SJSA1 (cell line): Measurements from ENCODE around the gene TAF1D. TPM values are rescaled to one million over a fixed set of nuclear protein-coding genes. Genes with fewer than 3 reads are reported as not detected.
"Not testable (repeated sequence)": the region's sequence is repeated elsewhere in the genome, so short reads cannot be mapped to it uniquely, and the experiment has no call there.

ENCODE experiments used
- DNase-seq, 2 experiments: peaks; one replicate each; pipeline ENCODE4 v3.0.0-alpha.2; 2015 to 2020; ENCODE audit warnings: low spot score in 2 of 2, low read depth in 1 of 2
- H3K27ac ChIP-seq: fragments of 250-450 bp; sonication (Bioruptor Pico); 2 replicates; pipeline ENCODE4 v1.5.1; 2020; ENCODE audit warnings: mild to moderate bottlenecking, moderate library complexity
- H3K27me3 ChIP-seq: fragments of 250-450 bp; sonication (Bioruptor Pico); replicated peaks from 2 replicates; pipeline ENCODE4 v1.5.1; 2020; ENCODE audit warnings: mild to moderate bottlenecking, moderate library complexity
- H3K36me3 ChIP-seq: fragments of 250-450 bp; sonication (Bioruptor Pico); 2 replicates; pipeline ENCODE4 v1.5.1; 2020; ENCODE audit warnings: mild to moderate bottlenecking
- H3K4me1 ChIP-seq: fragments of 250-450 bp; sonication (Bioruptor Pico); replicated peaks from 2 replicates; pipeline ENCODE4 v1.6.1; 2021; ENCODE audit warnings: mild to moderate bottlenecking
- H3K4me3 ChIP-seq: fragments of 250-450 bp; sonication (Bioruptor Pico); 2 replicates; pipeline ENCODE4 v1.5.1; 2020; ENCODE audit warnings: mild to moderate bottlenecking
- H3K9me3 ChIP-seq: fragments of 250-450 bp; sonication (Bioruptor Pico); replicated peaks from 2 replicates; pipeline ENCODE4 v1.5.1; 2020; ENCODE audit warnings: mild to moderate bottlenecking
- total RNA-seq: library from RNA; depleted of rRNA; stranded (reverse); fragments of >200 nt; shearing (Covaris generic); gene quantifications from 2 replicates; pipeline ENCODE4 v1.2.3, GENCODE V29; 2014; rRNA removed

TAF1D gene, protein sequence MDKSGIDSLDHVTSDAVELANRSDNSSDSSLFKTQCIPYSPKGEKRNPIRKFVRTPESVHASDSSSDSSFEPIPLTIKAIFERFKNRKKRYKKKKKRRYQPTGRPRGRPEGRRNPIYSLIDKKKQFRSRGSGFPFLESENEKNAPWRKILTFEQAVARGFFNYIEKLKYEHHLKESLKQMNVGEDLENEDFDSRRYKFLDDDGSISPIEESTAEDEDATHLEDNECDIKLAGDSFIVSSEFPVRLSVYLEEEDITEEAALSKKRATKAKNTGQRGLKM
- total RNA-seq = 72.6 and 90.6 TPM in 2 replicates

DNA sequence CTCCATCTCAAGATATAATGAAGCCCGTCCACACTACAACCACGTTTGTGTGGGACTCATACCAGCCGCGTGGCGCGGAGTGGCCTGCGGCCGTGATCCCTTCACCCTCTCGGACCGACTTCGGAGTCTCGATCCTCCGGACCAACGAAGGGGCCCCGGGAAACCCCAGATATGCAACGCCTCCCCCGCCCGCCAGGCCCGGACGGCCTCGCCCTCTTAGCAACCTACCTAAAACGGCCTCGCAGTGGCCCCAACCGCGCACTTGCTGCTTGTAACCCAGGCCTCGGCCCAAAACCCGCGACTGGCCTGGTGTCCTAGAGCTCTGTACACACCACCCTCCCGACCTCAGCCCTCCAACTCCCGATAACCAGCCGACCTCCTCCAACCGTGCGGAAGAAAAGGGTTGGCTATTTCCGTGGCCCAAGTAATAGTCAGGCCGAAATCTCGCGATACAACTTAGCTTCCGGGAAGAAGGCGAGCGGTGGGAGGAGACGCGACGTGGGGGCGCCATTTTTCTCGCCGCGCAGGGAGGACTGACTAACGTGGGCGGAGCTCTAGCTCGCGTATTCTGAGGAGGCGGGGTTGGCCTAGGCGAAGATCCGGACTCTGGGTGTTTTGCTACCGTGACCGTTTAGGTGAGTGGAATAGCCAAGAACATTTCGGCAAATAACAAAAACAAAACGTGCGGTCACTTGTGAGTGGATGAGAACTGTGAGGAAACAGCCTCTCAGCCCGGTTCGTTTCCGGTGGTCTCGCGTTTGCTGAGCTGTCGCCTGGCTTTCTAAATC lies at the start of gene TAF1D, which contains the start of gene C11orf54:
TSS of gene TAF1D (minus strand) at position 402 of the 788 bp plus-strand sequence. CDS start 2,191 bp downstream, outside the sequence.
TSS of gene C11orf54 (plus strand) at position 579 of the 788 bp plus-strand sequence. CDS start 5,722 bp downstream, outside the sequence.
- Histone ChIP-seq H3K9me3 (no peaks in the 10 kb centered on the region), H3K4me3 (peak within 1 kb of the TSS; percentile 73), H3K4me1 (peaks cover 16% of the 10 kb centered on the region; the same call in 1 of the 2 replicates), H3K36me3 (peaks cover 44% of the 10 kb centered on the region), H3K27ac (peak within 1 kb of the TSS; percentile 89), H3K27me3 (no peaks in the 10 kb centered on the region)
- DNase-seq = peak; percentile 91 to 92

DNA sequence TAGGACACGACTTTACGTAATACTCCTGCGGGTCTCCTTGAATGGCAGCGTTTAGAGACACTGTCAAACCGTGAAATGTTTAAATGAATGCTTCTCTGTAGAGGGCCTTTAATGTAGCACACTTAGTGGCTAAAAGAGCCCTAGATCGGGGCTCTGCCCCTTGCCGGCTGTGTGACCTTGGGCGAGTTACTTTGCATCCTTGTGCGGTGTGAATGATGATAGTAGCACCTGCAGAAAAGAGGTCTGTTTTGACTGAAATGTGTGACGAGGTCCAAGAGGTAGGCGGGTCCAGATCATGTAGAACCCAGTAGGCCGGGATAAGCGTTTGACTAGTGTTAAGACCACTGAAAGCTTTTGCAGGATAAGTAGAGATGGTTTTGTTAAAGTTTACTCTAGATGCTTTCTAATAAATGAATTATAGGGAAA lies 43.7 kb upstream of the TAF1D start:
- H3K27me3 ChIP-seq = no peaks in the 10 kb centered on the region
- H3K27ac ChIP-seq = peak overlapping the region; percentile 77; the same call in 1 of the 2 replicates
- H3K4me1 ChIP-seq = no peaks in the 10 kb centered on the region
- peaks cover 14% of the 10 kb centered on the region for H3K36me3 ChIP-seq
- DNase-seq = no peak
- peak overlapping the region; percentile 67 for H3K4me3 ChIP-seq
- no peaks in the 10 kb centered on the region for H3K9me3 ChIP-seq

DNA sequence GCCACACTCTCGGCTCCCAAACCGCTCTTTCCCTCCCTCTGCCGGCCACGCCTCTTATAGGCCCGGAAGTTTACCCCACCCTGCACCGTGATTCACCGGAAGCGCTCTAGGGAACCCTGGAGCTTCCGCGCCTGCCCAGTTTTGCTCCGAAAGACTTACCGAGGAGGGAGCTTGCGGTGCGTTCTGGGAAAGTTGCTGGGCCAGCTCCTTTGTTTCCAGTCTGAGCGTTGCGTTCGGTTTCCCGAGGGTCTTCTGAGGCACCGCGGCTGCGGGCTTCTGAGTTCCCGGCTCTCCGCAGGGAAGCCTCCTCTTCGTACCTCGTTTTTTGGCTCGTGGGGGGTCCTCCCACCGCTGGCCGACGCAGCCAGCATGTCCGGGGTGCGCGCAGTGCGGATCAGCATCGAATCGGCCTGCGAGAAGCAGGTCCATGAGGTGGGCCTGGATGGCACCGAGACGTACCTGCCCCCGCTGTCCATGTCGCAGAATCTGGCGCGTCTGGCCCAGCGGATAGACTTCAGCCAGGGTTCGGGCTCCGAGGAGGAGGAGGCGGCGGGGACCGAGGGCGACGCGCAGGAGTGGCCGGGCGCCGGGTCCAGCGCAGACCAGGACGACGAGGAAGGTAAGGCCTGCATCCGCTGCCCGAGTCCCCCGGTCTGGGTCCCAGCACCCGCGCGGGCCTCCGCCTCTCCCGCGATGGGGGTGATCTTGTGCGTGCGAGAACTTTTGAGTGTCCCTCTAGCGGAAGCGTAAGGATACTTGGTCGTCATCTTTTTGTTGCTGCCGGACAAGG lies 43.0 kb upstream of the TAF1D start, which contains the start of gene MED17:
TSS of gene MED17 (plus strand) at position 138 of the 790 bp plus-strand sequence. CDS start at position 370, 232 bp downstream.
- H3K9me3 ChIP-seq = no peaks in the 10 kb centered on the region
- no peaks in the 10 kb centered on the region for H3K4me1 ChIP-seq
- peak; percentile 84 to 88 for DNase-seq

DNA sequence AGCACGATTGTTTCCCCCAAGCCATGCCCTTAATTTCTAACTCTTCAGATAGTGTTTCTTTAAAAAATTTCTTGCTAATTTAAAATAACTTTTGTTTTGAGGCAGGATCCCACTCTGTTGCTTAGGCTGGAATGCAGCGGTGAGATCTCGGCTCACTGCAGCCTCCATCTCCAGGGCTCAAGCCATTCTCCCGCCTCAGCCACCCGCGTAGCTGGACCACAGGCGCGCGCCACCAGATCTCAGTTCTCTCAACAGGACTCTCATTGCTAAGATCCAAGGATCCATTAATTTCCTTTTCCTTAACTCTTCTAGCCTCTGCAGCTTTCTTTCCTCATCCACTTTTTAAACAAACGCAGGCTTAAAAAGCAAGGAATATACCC lies 42.5 kb upstream of the TAF1D start:
- peaks cover 11% of the 10 kb centered on the region for H3K36me3 ChIP-seq
- H3K4me3 ChIP-seq = peak overlapping the region; percentile 67
- H3K9me3 ChIP-seq = no peaks in the 10 kb centered on the region
- peak in 1 of 2 experiments; percentile 37 for DNase-seq
- no peaks in the 10 kb centered on the region for H3K27me3 ChIP-seq
- H3K27ac ChIP-seq = peak overlapping the region; percentile 77
- no peaks in the 10 kb centered on the region for H3K4me1 ChIP-seq

More for the DNA sequence above, 43.0 kb upstream of the TAF1D start, which contains the start of gene MED17:
- Histone ChIP-seq H3K27me3 (no peaks in the 10 kb centered on the region), H3K27ac (peak within 1 kb of the TSS; percentile 77), H3K36me3 (peaks cover 14% of the 10 kb centered on the region), H3K4me3 (peak within 1 kb of the TSS; percentile 67)

DNA sequence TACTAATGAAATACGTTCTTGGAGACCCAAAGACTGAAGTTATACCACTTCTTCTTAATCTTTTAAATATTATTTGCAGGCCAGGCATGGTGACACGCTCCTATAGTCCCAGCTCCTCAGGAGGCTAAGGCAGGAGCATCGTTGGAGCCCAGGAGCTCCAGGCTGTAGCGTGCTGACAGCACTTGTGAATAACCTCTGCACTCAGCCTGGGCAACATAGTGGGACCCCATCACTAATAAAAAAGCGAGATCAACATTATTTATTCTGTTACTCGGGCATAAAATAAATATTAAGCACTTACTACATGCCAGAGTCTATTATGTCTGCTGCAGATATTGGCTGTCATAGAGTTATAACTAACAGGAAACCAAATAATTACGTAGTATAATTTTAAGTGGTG lies 42.1 kb upstream of the TAF1D start:
- peaks cover 9% of the 10 kb centered on the region for H3K36me3 ChIP-seq
- no peaks in the 10 kb centered on the region for H3K9me3 ChIP-seq
- no peak for DNase-seq
- no peak overlapping the region for H3K27ac ChIP-seq
- no peaks in the 10 kb centered on the region for H3K4me1 ChIP-seq
- H3K4me3 ChIP-seq = peak overlapping the region; percentile 67
- no peaks in the 10 kb centered on the region for H3K27me3 ChIP-seq

DNA sequence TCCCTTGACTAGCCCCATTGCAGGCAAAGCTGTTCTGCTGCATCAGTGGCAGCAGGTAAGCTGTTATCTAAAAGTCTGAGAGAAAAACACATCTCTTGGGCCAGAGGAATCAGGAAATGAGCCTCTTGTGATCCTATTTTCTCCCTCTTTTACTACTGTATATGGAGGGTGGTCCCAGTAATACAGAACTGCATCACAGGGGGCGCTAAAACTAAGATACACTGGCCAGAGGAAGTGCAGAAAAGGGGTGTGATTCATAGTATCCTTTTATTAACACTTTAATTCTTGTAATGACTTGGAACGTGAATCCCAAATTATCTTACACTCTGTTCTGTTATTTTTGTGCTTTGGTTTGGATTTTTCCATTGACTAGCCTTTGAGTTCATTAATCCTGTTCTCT lies 34.0 kb upstream of the TAF1D start:
- Histone ChIP-seq H3K9me3 (no peaks in the 10 kb centered on the region), H3K4me3 (no peak overlapping the region), H3K36me3 (no peaks in the 10 kb centered on the region), H3K27ac (no peak overlapping the region), H3K27me3 (no peaks in the 10 kb centered on the region), H3K4me1 (no peaks in the 10 kb centered on the region)
- DNase-seq = peak in 1 of 2 experiments; percentile 1

DNA sequence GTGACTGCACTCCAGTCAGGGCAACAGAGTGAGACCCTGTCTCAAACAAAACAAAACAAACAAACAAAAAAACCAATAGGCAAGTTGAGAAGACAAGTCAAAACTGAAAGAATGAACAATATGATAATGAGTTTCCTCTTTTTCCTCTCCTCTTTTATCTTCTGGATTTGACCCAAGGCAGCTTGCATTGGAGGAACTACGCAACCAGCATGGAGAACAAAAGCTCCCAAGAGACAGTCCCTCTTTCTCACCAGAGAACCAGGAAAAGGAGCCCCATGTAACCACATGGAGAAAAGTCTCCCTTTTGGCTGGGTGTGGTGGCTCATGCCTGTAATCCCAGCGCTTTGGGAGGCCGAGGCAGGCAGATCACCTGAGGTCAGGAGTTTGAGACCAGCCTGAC lies 33.3 kb upstream of the TAF1D start:
- H3K36me3 ChIP-seq, DNase-seq, H3K9me3 ChIP-seq, H3K27me3 ChIP-seq, H3K4me3 ChIP-seq, H3K27ac ChIP-seq, H3K4me1 ChIP-seq: not testable (repeated sequence)

DNA sequence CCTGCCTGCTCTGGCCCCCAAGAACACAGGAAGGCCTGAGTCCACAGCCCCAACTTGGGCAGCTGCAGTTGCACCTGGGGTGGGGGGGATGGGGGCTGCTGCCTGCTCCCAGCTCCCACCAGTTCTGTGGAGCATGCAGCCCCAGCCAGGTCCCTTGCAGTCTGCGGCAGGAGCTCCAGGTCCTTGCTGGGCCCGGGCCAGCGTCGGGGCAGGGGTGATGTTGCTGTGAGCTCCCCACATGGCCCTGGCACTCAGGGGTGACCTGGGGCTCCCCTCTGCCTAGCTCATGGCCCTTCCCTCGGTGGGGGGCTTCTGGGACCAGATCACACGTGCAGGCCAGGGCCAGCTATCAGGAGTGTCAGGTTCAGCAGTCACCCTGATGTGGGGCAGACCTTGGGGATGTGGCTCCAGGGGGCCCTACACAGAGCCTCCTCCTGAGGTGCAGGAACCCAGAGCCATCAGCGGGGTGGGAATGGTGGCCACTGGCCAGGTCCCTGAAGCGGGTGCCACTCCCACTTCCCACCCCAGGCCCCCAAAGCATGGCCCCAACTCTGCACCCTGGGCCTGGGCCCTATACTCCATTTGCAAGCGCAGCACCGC lies 32.4 kb upstream of the TAF1D start:
- H3K27ac ChIP-seq = no peak overlapping the region
- no peaks in the 10 kb centered on the region for H3K27me3 ChIP-seq
- no peak for DNase-seq
- H3K36me3 ChIP-seq = no peaks in the 10 kb centered on the region
- no peak overlapping the region for H3K4me3 ChIP-seq
- no peaks in the 10 kb centered on the region for H3K9me3 ChIP-seq
- no peaks in the 10 kb centered on the region for H3K4me1 ChIP-seq

DNA sequence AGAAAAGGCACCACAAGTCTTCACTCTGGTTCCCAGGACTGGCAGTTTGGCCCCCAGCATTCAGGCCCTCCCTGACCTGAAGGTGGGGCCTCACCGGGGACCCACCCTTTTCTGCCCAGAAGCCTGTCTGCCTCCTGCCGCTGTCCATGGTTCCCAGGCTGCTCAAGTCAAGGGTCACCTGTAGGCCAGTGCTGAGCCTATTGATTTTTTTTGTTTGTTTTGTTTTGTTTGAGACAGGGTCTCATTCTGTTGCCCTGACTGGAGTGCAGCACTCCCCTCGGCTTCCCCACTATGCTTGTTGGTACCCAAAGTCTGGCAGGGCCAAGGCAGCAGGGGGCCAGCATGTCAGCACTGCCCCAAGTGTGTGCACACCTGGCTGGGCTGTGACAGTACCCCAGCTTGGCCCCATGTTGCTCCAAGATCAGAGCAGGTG lies 31.8 kb upstream of the TAF1D start:
- DNase-seq = no peak
- Histone ChIP-seq H3K4me3 (no peak overlapping the region), H3K27me3 (no peaks in the 10 kb centered on the region), H3K36me3 (no peaks in the 10 kb centered on the region), H3K27ac (no peak overlapping the region), H3K9me3 (no peaks in the 10 kb centered on the region), H3K4me1 (no peaks in the 10 kb centered on the region)

DNA sequence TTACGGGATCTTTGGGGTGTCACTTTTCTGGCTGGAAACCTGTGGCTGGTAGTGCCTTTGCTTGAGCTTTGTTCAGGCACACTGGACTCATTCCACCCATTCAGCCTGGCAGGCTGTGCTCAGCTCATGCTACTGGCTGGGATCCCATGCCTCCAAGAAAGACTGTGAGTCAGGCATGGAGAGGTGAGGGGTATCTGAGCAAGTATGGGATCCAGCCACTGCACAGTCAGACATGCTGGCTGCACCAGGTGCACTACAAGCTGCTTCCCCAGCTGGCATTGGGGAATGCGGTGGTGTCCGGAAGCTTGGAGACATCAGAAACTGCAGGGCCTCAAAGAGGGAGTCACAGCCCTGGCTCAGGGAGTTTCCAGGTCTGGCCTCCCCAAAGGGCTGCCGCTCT lies 30.8 kb upstream of the TAF1D start:
- Histone ChIP-seq H3K9me3 (no peaks in the 10 kb centered on the region), H3K27ac (no peak overlapping the region), H3K4me3 (no peak overlapping the region), H3K4me1 (no peaks in the 10 kb centered on the region), H3K36me3 (no peaks in the 10 kb centered on the region), H3K27me3 (no peaks in the 10 kb centered on the region)
- DNase-seq = no peak

DNA sequence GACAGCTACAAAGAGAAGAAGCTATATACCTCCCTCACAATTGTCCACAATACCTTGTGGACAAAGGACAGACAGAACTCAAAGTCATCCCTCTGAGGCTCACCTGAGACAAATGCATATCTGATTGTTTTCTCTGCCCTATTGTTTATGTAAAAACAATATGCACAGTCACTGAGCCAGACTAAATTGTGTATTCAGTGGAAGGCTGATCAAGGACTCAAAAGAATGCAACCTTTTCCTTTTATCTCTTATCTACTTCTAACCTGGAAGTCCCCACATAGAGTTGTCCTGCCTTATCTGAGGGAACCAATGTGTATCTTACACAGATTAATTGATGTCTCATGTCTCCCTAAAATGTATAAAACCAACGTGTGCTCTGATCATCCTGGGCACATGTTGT lies 28.9 kb upstream of the TAF1D start:
- Histone ChIP-seq H3K9me3 (no peaks in the 10 kb centered on the region), H3K27ac (no peak overlapping the region), H3K4me1 (no peaks in the 10 kb centered on the region), H3K27me3 (no peaks in the 10 kb centered on the region), H3K36me3 (no peaks in the 10 kb centered on the region), H3K4me3 (no peak overlapping the region)
- no peak for DNase-seq

DNA sequence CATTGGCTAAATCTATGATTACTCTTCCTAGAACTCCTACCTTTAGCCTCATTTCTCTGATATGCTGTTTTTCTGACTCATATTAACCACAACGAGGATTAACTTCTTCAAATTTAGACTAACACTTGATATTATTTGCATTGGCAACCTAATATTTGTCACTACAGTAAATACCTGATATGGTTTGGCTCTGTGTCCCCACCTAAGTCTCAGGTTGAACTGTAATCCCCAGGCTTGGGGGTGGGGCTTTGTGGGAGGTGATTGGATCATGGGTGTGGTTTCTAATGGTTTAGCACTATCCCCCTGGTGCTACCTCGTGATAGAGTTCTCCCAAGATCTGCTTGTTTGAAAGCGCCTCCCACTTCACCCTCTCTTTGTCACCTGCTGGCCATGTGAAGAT lies 25.7 kb upstream of the TAF1D start:
- Histone ChIP-seq H3K27me3 (no peaks in the 10 kb centered on the region), H3K27ac (no peak overlapping the region), H3K4me1 (no peaks in the 10 kb centered on the region), H3K9me3 (no peaks in the 10 kb centered on the region), H3K36me3 (no peaks in the 10 kb centered on the region), H3K4me3 (no peak overlapping the region)
- DNase-seq = no peak

DNA sequence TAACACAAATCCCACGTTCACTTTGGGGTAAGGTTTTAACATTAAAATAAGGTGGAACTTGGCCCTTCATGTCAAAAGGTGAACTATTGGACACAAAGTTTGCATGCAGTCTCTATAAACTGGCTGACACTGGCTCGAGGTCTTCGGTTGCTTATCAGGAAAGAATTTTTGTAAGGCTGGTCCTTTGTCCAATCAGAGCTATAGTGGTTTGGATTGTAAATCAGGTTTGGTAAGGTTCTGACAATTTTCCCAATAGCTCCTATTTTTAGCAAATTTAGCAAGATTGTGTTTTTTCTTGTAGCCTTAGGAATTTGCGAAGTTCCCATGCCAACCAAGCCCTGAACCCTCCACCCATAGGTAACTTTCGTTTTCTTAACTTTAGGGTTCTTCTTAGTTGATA lies 25.2 kb upstream of the TAF1D start:
- Histone ChIP-seq H3K9me3 (no peaks in the 10 kb centered on the region), H3K4me1 (no peaks in the 10 kb centered on the region), H3K36me3 (no peaks in the 10 kb centered on the region), H3K27ac (no peak overlapping the region), H3K4me3 (no peak overlapping the region), H3K27me3 (no peaks in the 10 kb centered on the region)
- no peak for DNase-seq
